HEK293 (cell line): Measurements from ENCODE around the gene WASL.

Experiments used
- CTCF ChIA-PET: fragments of 350-600 bp; formaldehyde crosslinking; extraction: SDS; loops from one replicate; lab custom pipeline; 2021; ENCODE audit warnings: antibody characterized with exemption; lab: Yijun Ruan, JAX
- POLR2A ChIA-PET: fragments of 300-600 bp; formaldehyde crosslinking; extraction: SDS; loops from one replicate; lab custom pipeline; 2020; ENCODE audit warnings: antibody characterized with exemption, inconsistent platforms; lab: Yijun Ruan, JAX
- H3K27ac ChIP-seq: fragments of 200-500 bp; sonication (Bioruptor generic); 2 replicates; pipeline ENCODE4 v1.5.1; 2014; ENCODE audit warnings: low read depth, low read length, control low read depth, inconsistent platforms; ENCODE audit errors: extremely low read depth
- H3K36me3 ChIP-seq, 2 experiments: fragments of 200-500 bp in 1 of 2; sonication (Bioruptor generic) in 1 of 2; 1 replicate in 1 of 2; 2 replicates in 1 of 2; pipeline ENCODE4 v1.5.1; 2014 to 2017; ENCODE audit warnings: inconsistent platforms in 2 of 2, low read length in 2 of 2; ENCODE audit not compliant: control insufficient read depth in 2 of 2, insufficient read depth in 1 of 2
- H3K4me1 ChIP-seq: fragments of 200-500 bp; sonication (Bioruptor generic); 2 replicates; pipeline ENCODE4 v1.5.1; 2014; ENCODE audit warnings: mild to moderate bottlenecking, low read length, inconsistent platforms; ENCODE audit not compliant: control insufficient read depth, insufficient read depth
- H3K4me3 ChIP-seq: 2 replicates; pipeline ENCODE4 v1.5.1; 2011; ENCODE audit warnings: low read depth, mild to moderate bottlenecking, control low read depth, low read length, moderate library complexity
- H3K9me3 ChIP-seq: fragments of 200-500 bp; sonication (Bioruptor generic); 2 replicates; pipeline ENCODE4 v1.5.1; 2014; ENCODE audit warnings: low read depth, low read length, inconsistent platforms; ENCODE audit not compliant: control insufficient read depth, insufficient read depth
- ATF2 ChIP-seq: fragments of 450-650 bp; formaldehyde crosslinking; IDR thresholded peaks from 2 replicates; pipeline ENCODE4 v1.5.1; 2016; ENCODE audit warnings: missing biosample characterization, missing genetic modification characterization, low read depth
- EGR2 ChIP-seq: fragments of 450-650 bp; formaldehyde crosslinking; IDR thresholded peaks from 2 replicates; pipeline ENCODE4 v1.5.1; 2016; ENCODE audit warnings: low read depth, missing biosample characterization, missing genetic modification characterization
- GLI4 ChIP-seq: fragments of 450-650 bp; formaldehyde crosslinking; IDR thresholded peaks from 2 replicates; pipeline ENCODE4 v1.5.1; 2016; ENCODE audit warnings: missing biosample characterization, missing genetic modification characterization
- MZF1 ChIP-seq: fragments of 450-650 bp; formaldehyde crosslinking; IDR thresholded peaks from 2 replicates; pipeline ENCODE4 v1.5.1; 2017; ENCODE audit warnings: missing biosample characterization, missing genetic modification characterization, borderline replicate concordance
- REPIN1 ChIP-seq: fragments of 450-650 bp; formaldehyde crosslinking; IDR thresholded peaks from 2 replicates; pipeline ENCODE4 v1.5.1; 2017; ENCODE audit warnings: missing biosample characterization, missing genetic modification characterization, low read depth
- SCRT2 ChIP-seq: fragments of 450-650 bp; formaldehyde crosslinking; IDR thresholded peaks from 2 replicates; pipeline ENCODE4 v1.5.1; 2016; ENCODE audit warnings: missing biosample characterization, missing genetic modification characterization
- TCF7L2 ChIP-seq: IDR thresholded peaks from 2 replicates; pipeline ENCODE4 v1.6.1; 2011; ENCODE audit warnings: low read depth, mild to moderate bottlenecking, inconsistent platforms, low read length, moderate library complexity, borderline replicate concordance
- ZBTB26 ChIP-seq: fragments of 450-650 bp; formaldehyde crosslinking; optimal IDR thresholded peaks from 2 replicates; pipeline ENCODE3; 2016; ENCODE audit warnings: missing biosample characterization, mild to moderate bottlenecking, missing genetic modification characterization
- ZNF112 ChIP-seq: fragments of 450-650 bp; formaldehyde crosslinking; IDR thresholded peaks from 2 replicates; pipeline ENCODE4 v1.5.0; 2017; ENCODE audit warnings: missing biosample characterization, missing genetic modification characterization
- ZNF16 ChIP-seq: fragments of 450-650 bp; formaldehyde crosslinking; IDR thresholded peaks from 2 replicates; pipeline ENCODE4 v1.5.1; 2016; ENCODE audit warnings: low read depth, missing biosample characterization, missing genetic modification characterization
- ZNF174 ChIP-seq: fragments of 450-650 bp; formaldehyde crosslinking; IDR thresholded peaks from 2 replicates; pipeline ENCODE4 v1.5.0; 2017; ENCODE audit warnings: missing biosample characterization, mild to moderate bottlenecking, missing genetic modification characterization
- ZNF184 ChIP-seq: fragments of 450-650 bp; IDR thresholded peaks from 2 replicates; pipeline ENCODE4 v1.5.1; 2018; ENCODE audit warnings: missing biosample characterization, mild to moderate bottlenecking, missing genetic modification characterization
- ZNF202 ChIP-seq: fragments of 450-650 bp; formaldehyde crosslinking; IDR thresholded peaks from 2 replicates; pipeline ENCODE4 v1.5.1; 2016; ENCODE audit warnings: missing biosample characterization, missing genetic modification characterization, borderline replicate concordance
- ZNF24 ChIP-seq: fragments of 450-650 bp; formaldehyde crosslinking; IDR thresholded peaks from 2 replicates; pipeline ENCODE4 v1.5.1; 2016; ENCODE audit warnings: missing biosample characterization, missing genetic modification characterization
- ZNF416 ChIP-seq: fragments of 450-650 bp; formaldehyde crosslinking; IDR thresholded peaks from 2 replicates; pipeline ENCODE4 v1.5.1; 2016; ENCODE audit warnings: missing biosample characterization, missing genetic modification characterization
- ZNF423 ChIP-seq: fragments of 450-650 bp; formaldehyde crosslinking; IDR thresholded peaks from 2 replicates; pipeline ENCODE4 v1.5.1; 2016; ENCODE audit warnings: missing biosample characterization, missing genetic modification characterization
- ZNF433 ChIP-seq: fragments of 450-650 bp; formaldehyde crosslinking; IDR thresholded peaks from 2 replicates; pipeline ENCODE4 v1.5.1; 2016; ENCODE audit warnings: missing biosample characterization, missing genetic modification characterization, low read depth
- ZNF48 ChIP-seq: fragments of 450-650 bp; formaldehyde crosslinking; IDR thresholded peaks from 2 replicates; pipeline ENCODE4 v1.5.1; 2016; ENCODE audit warnings: missing biosample characterization, missing genetic modification characterization
- ZNF530 ChIP-seq: fragments of 450-650 bp; formaldehyde crosslinking; IDR thresholded peaks from 2 replicates; pipeline ENCODE4 v1.5.1; 2016; ENCODE audit warnings: low read depth, missing biosample characterization, missing genetic modification characterization
- ZNF548 ChIP-seq: fragments of 450-650 bp; formaldehyde crosslinking; IDR thresholded peaks from 2 replicates; pipeline ENCODE4 v1.5.1; 2016; ENCODE audit warnings: missing biosample characterization, missing genetic modification characterization
- ZNF558 ChIP-seq: fragments of 450-650 bp; formaldehyde crosslinking; IDR thresholded peaks from 2 replicates; pipeline ENCODE4 v1.5.1; 2016; ENCODE audit warnings: missing biosample characterization, missing genetic modification characterization
- ZNF560 ChIP-seq: fragments of 450-650 bp; formaldehyde crosslinking; IDR thresholded peaks from 2 replicates; pipeline ENCODE4 v1.5.1; 2017; ENCODE audit warnings: missing biosample characterization, missing genetic modification characterization, borderline replicate concordance
- ZNF561 ChIP-seq: fragments of 450-650 bp; IDR thresholded peaks from 2 replicates; pipeline ENCODE4 v1.5.1; 2018; ENCODE audit warnings: missing biosample characterization, missing genetic modification characterization, borderline replicate concordance
- ZNF571 ChIP-seq: fragments of 450-650 bp; formaldehyde crosslinking; IDR thresholded peaks from 2 replicates; pipeline ENCODE4 v1.5.0; 2017; ENCODE audit warnings: missing biosample characterization, missing genetic modification characterization
- ZNF610 ChIP-seq: fragments of 450-650 bp; formaldehyde crosslinking; IDR thresholded peaks from 2 replicates; pipeline ENCODE4 v1.5.1; 2016; ENCODE audit warnings: missing biosample characterization, missing genetic modification characterization, borderline replicate concordance
- ZNF623 ChIP-seq: fragments of 450-650 bp; formaldehyde crosslinking; IDR thresholded peaks from 2 replicates; pipeline ENCODE4 v1.5.1; 2016; ENCODE audit warnings: missing biosample characterization, missing genetic modification characterization
- ZNF654 ChIP-seq: fragments of 450-650 bp; formaldehyde crosslinking; IDR thresholded peaks from 2 replicates; pipeline ENCODE4 v1.5.1; 2016; ENCODE audit warnings: low read depth, missing biosample characterization, missing genetic modification characterization
- ZNF701 ChIP-seq: fragments of 450-650 bp; formaldehyde crosslinking; IDR thresholded peaks from 2 replicates; pipeline ENCODE4 v1.5.1; 2016; ENCODE audit warnings: missing biosample characterization, missing genetic modification characterization
- ZNF791 ChIP-seq: fragments of 450-650 bp; formaldehyde crosslinking; IDR thresholded peaks from 2 replicates; pipeline ENCODE4 v1.5.1; 2016; ENCODE audit warnings: missing biosample characterization, missing genetic modification characterization
- ZNF830 ChIP-seq: fragments of 450-650 bp; IDR thresholded peaks from 2 replicates; pipeline ENCODE4 v1.5.0; 2018; ENCODE audit warnings: missing biosample characterization, missing genetic modification characterization, low read depth, mild to moderate bottlenecking, moderate library complexity
- ZSCAN23 ChIP-seq: fragments of 450-650 bp; formaldehyde crosslinking; IDR thresholded peaks from 2 replicates; pipeline ENCODE4 v1.5.1; 2016; ENCODE audit warnings: missing biosample characterization, missing genetic modification characterization
- TF ChIP-seq, protein P1 (sequence below): fragments of 450-650 bp; formaldehyde crosslinking; IDR thresholded peaks from 2 replicates; pipeline ENCODE4 v1.5.1; 2016; ENCODE audit warnings: missing biosample characterization, missing genetic modification characterization
- TF ChIP-seq, protein P2 (sequence below): fragments of 450-650 bp; formaldehyde crosslinking; IDR thresholded peaks from 2 replicates; pipeline ENCODE4 v1.5.1; 2016; ENCODE audit warnings: missing biosample characterization, missing genetic modification characterization

WASL gene

GRCh38 chr7:123748734-123749536, at the start of gene WASL:
WASL (minus strand) TSS chr7:123749003; CDS start chr7:123748734, 269 bp downstream.
- peak within 1 kb of the TSS; percentile 92 for H3K4me3 ChIP-seq
- CTCF ChIA-PET, result interaction anchor here (0.6 to 2.1 kb wide), 9 partner anchors 37 to 324 kb away, joined by 3 to 13 read pairs (median 5); no protein-coding TSS in a partner anchor
- POLR2A ChIA-PET, result interaction anchor here (0.8 to 2.6 kb wide), 26 partner anchors 9 to 868 kb away, joined by 3 to 14 read pairs (median 4); partner anchors contain the start of gene NDUFA5
- peaks cover 18% of the 10 kb centered on the region for H3K4me1 ChIP-seq
- no peaks in the 10 kb centered on the region for H3K9me3 ChIP-seq
- H3K27ac ChIP-seq, result peak within 1 kb of the TSS; percentile 97
- no peaks in the 10 kb centered on the region for H3K36me3 ChIP-seq
- TF ChIP-seq ZNF202 (tag by site-specific recombination), result no peak
- peak; percentile 91 for TF ChIP-seq ZBTB26
- no peak for TF ChIP-seq ZNF558 (tag by site-specific recombination)
- no peak for TF ChIP-seq ZNF830 (tag by site-specific recombination)
- peak; percentile 71; the same call in 1 of the 2 replicates for TF ChIP-seq ZNF561 (tag by site-specific recombination)
- TF ChIP-seq ZNF610 (tag by site-specific recombination), result peak; percentile 70
- TF ChIP-seq ZNF701 (tag by site-specific recombination), result no peak
- TF ChIP-seq ZNF548 (tag by site-specific recombination), result no peak
- TF ChIP-seq GLI4 (tag by site-specific recombination), result no peak
- TF ChIP-seq ZNF24 (tag by site-specific recombination), result no peak
- TF ChIP-seq ZNF623 (tag by site-specific recombination), result no peak
- TF ChIP-seq ZNF654, result no peak
- TF ChIP-seq ZNF560 (tag by site-specific recombination), result no peak; the same call in 1 of the 2 replicates
- no peak for TF ChIP-seq ZNF416
- 0 out of 2 replicates have a peak, but pooled peaks have one; percentile 48 for TF ChIP-seq ZNF184 (tag by site-specific recombination)
- TF ChIP-seq TCF7L2, result 0 out of 2 replicates have a peak, but pooled peaks have one; percentile 17
- no peak for TF ChIP-seq SCRT2 (tag by site-specific recombination)
- TF ChIP-seq ZSCAN23 (tag by site-specific recombination), result no peak
- no peak for TF ChIP-seq ZNF112 (tag by site-specific recombination)
- 0 out of 2 replicates have a peak, but pooled peaks have one; percentile 30 for TF ChIP-seq REPIN1 (tag by site-specific recombination)
- no peak for TF ChIP-seq ZNF571 (tag by site-specific recombination)
- TF ChIP-seq ZNF530 (tag by site-specific recombination), result no peak
- peak; percentile 53; the same call in 1 of the 2 replicates for TF ChIP-seq MZF1
- TF ChIP-seq ZNF433 (tag by site-specific recombination), result no peak
- no peak for TF ChIP-seq ZNF423 (tag by site-specific recombination)
- no peak for TF ChIP-seq ZNF174 (tag by site-specific recombination)
- no peak for TF ChIP-seq ZNF16 (tag by site-specific recombination)
- TF ChIP-seq EGR2, result peak; percentile 66
- TF ChIP-seq ZNF48 (tag by site-specific recombination), result no peak
- TF ChIP-seq, protein P1, sequence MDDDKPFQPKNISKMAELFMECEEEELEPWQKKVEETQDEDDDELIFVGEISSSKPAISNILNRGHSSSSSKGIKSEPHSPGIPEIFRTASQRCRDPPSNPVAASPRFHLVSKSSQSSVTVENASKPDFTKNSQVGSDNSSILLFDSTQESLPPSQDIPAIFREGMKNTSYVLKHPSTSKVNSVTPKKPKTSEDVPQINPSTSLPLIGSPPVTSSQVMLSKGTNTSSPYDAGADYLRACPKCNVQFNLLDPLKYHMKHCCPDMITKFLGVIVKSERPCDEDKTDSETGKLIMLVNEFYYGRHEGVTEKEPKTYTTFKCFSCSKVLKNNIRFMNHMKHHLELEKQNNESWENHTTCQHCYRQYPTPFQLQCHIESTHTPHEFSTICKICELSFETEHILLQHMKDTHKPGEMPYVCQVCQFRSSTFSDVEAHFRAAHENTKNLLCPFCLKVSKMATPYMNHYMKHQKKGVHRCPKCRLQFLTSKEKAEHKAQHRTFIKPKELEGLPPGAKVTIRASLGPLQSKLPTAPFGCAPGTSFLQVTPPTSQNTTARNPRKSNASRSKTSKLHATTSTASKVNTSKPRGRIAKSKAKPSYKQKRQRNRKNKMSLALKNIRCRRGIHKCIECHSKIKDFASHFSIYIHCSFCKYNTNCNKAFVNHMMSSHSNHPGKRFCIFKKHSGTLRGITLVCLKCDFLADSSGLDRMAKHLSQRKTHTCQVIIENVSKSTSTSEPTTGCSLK (tag by site-specific recombination), result no peak
- TF ChIP-seq, protein P2, sequence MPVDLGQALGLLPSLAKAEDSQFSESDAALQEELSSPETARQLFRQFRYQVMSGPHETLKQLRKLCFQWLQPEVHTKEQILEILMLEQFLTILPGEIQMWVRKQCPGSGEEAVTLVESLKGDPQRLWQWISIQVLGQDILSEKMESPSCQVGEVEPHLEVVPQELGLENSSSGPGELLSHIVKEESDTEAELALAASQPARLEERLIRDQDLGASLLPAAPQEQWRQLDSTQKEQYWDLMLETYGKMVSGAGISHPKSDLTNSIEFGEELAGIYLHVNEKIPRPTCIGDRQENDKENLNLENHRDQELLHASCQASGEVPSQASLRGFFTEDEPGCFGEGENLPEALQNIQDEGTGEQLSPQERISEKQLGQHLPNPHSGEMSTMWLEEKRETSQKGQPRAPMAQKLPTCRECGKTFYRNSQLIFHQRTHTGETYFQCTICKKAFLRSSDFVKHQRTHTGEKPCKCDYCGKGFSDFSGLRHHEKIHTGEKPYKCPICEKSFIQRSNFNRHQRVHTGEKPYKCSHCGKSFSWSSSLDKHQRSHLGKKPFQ (tag by site-specific recombination), result no peak
- TF ChIP-seq ATF2 (tag by site-specific recombination), result no peak
- no peak for TF ChIP-seq ZNF791 (tag by site-specific recombination)
